Ramos (cell line): ENCODE measurements around the gene ZNF608.

Experiments
- in situ Hi-C: fragments of 300-500 bp; cut with MboI; formaldehyde crosslinking; loops from one replicate; pipeline ENCODE4 v1.14.3; 2022; ENCODE audit warnings: low sequenced_read_pairs; ENCODE audit not compliant: unreplicated experiment

Gene ZNF608, protein sequence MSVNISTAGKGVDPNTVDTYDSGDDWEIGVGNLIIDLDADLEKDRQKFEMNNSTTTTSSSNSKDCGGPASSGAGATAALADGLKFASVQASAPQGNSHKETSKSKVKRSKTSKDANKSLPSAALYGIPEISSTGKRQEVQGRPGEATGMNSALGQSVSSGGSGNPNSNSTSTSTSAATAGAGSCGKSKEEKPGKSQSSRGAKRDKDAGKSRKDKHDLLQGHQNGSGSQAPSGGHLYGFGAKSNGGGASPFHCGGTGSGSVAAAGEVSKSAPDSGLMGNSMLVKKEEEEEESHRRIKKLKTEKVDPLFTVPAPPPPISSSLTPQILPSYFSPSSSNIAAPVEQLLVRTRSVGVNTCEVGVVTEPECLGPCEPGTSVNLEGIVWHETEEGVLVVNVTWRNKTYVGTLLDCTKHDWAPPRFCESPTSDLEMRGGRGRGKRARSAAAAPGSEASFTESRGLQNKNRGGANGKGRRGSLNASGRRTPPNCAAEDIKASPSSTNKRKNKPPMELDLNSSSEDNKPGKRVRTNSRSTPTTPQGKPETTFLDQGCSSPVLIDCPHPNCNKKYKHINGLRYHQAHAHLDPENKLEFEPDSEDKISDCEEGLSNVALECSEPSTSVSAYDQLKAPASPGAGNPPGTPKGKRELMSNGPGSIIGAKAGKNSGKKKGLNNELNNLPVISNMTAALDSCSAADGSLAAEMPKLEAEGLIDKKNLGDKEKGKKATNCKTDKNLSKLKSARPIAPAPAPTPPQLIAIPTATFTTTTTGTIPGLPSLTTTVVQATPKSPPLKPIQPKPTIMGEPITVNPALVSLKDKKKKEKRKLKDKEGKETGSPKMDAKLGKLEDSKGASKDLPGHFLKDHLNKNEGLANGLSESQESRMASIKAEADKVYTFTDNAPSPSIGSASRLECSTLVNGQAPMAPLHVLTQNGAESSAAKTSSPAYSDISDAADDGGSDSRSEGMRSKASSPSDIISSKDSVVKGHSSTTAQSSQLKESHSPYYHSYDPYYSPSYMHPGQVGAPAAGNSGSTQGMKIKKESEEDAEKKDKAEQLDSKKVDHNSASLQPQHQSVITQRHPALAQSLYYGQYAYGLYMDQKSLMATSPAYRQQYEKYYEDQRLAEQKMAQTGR (N-terminal part only)

GRCh38 chr5:124745928-124746915 lies at the start of gene ZNF608:
Gene ZNF608 (minus strand): TSS chr5:124746639. CDS start chr5:124744989, 1,650 bp downstream.
- in situ Hi-C loops: loop anchor here (10.0 kb wide), 1 partner anchor 259 kb away; no protein-coding TSS in a partner anchor

- in situ Hi-C loops: no loop called here
Measured at GRCh38 chr5:124795829-124796228, 49.4 kb upstream of the ZNF608 start.

- in situ Hi-C loops: no loop called here
Measured at GRCh38 chr5:124790895-124791732, 44.7 kb upstream of the ZNF608 start.

DNA sequence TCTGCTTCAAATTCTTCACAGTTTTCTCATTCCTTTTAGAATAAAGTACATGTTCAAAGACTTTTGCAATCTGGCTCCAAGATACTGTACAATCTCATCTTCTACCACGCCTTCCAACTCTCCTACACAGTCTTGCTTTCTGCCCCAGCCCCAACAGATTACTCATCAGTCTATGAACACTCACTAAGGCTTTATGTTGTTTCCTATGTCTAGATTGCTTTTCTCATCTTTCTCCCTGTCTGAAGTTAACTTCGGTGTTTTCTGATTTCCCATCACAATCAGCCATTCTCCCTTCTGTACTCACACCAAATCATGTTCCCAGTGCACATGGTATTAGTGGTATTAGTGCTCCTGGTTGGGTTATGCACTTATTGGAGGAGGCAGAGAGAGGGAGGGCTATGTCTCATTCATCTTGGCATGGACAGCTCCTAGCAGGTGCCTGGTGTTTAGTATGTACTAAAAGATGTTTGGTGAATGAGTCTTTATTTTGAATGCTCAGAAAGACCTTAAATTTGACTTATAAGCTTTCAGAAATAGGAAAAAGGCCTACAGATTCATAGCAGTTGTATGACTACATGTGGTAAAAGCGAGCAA lies 44.0 kb upstream of the ZNF608 start:
- in situ Hi-C loops: no loop called here

DNA sequence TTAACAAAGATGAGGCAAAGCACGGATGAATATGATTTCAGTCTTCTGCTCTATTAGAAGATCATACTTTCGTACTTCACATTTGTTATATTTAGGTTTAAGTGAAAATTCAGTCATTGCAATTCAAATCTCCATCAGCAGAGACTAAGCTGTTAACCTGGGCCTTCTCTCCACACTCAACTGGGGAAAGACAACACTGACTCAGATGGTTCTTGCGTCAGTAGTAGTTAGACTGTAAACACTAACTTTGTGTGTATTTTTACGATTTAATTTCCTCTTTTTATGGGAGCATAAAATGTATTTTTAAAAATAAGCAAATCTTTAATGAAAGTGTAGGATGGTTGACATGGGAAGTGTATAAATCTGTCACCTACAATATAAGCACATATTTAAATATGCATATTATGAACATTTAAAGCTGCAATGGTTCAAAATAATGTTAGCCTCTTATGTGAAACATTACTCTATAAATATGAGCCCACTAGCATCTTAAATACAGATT lies 42.7 kb upstream of the ZNF608 start:
- in situ Hi-C loops: no loop called here

DNA sequence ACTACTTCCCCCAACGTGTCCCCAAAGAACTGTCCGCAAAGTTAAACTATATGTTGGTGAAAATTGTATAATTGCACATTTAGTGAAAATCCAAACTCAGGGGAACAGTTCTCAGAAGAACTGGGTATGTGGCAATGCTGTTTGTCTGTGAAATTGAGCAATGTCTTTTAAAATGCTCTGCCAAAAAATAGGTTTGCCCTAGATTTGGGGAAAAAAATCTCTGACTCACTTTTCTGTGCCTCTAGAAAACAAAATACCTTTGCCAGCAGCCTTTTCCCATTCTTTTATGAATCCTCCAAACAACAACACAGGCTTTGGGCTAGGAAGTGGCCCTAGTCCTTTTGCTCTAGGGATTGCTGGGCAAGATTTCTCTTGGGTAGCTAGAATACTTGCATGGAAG lies 37.4 kb upstream of the ZNF608 start:
- in situ Hi-C loops: no loop called here

DNA sequence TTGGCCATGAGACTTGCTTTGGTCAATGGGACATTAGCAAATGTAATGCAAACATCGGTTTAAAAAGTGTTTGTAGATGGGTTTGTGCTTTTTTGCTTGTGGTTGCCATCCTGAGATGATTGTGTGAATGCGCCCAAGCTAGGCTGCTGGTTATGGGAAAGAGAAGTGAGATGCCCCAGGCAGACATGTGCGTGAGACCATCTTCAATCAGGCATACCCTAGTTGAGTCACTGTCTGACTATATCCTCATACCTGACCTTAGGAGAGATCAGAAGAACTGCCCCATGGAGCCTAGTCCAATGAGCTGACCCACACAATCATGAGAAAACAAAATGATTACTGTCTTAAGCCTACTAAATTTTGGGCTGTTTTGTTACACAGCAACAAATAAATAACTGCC lies 36.8 kb upstream of the ZNF608 start:
- in situ Hi-C loops: no loop called here

DNA sequence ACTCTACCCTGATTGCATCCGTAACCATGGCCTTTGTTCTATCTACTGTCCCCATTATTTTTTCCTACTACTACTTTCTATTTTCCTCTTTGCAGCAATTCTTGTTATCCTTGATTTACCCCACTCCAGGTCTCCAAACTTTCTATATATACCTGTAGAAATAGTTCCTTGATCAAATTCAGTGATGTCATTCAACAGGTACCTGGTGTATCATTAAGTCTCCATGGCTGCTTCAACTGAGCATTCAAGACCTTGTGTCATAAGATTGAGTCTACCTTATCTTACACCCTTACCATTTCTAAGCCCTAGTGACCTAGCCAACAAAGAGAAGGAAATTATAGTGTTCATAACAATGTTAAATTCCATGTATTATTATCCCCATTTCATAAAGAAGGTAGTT lies 35.8 kb upstream of the ZNF608 start:
- in situ Hi-C loops: no loop called here

DNA sequence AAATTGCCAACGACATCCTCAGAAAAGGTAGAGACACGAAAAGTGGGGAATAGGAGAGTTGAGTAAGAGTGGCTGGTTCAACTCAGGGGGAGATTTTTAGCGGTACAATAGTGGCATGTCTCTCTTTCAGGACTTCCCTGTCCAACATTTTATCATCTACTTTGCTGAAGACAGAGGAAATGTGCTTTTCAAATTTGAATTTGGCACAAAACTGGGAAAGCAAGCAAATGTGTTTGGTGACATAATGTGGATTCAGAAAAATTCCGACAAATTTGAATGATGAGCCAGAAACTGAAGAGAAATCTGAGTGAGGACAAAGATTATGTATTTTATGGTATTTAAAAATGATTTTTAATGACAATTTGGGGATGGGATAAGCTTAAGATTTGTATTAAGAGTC lies 33.6 kb upstream of the ZNF608 start:
- in situ Hi-C loops: no loop called here

DNA sequence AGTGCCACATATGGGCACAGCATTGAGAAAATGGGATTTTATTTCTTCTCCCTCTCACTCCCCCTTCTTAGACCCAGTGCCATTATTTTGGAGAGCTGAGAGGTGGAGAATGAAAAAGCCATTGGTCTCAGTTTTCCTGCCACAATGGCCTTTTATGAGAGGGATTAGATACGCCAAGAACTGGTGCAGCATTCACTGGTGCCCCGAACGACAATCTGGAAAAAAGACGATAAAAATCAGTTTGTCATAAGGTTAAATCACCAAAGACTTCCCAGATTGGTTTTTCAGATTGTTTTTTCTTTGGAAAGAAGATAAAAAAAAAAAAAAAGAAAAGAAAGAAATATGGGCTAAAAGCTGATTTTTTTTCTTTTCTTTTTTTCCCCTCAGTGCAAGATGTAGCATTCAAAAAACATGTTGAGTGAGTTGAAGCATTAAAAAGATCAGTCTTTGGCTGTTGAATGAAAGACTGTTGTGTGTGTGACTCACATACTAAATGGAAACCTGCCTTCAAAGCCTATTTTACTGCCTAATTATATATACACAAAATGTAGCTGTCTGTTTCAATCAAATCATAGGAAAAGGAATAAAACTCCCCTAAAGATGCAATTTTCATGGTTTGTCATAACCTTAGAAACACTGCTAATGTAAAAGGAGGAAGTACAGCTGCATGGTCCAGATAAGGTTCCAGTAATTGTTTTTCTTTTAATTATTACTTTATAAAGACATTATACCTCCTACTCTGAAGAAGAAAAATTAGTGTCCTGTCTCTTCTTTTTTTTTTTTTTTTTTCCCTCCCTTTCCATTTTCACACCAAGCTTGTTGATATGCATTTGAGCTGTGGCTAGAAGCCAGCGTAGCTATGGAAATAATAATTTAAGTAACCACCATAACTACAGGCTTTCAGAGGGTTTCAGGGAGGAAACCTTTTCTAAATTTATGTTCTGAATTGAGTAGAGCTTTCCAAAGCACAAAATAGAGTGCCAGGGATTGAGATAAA lies 27.2 kb upstream of the ZNF608 start:
- in situ Hi-C loops: no loop called here

GRCh38 chr5:124772457-124773200 lies 26.2 kb upstream of the ZNF608 start:
- in situ Hi-C loops: no loop called here

GRCh38 chr5:124771761-124772160 lies 25.3 kb upstream of the ZNF608 start:
- in situ Hi-C loops: no loop called here

DNA sequence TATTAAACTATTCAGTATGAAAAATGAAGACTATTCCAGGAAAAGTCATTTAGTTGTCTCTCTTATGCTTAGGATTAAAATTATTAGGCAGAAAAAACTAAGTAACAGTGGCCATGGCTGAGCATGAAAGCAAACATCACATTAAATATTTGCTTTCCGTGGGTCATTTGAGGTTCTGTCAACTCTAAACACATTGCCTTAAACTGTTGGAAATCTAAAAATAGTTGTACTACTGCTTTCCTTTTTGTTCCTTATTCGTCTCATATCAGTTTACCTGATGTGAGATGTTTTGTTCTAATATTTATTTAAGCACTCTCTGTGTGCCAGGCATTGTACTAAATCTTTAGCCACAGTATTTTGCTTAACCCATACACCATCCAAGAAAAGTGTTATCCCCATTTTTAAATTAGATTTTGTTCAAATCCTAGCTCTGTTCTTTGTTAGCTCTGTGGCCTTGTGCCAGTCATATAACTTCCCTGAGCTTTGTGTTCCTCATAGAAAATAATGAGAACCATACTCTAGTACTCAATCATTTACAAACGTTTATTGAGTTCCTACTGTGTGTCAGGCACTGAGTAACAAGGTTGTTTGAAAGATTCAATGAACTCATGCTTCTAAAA lies 18.7 kb upstream of the ZNF608 start:
- in situ Hi-C loops: no loop called here

- in situ Hi-C loops: no loop called here
Measured at GRCh38 chr5:124764585-124764984, 18.1 kb upstream of the ZNF608 start.

GRCh38 chr5:124761010-124761409 lies 14.6 kb upstream of the ZNF608 start:
- in situ Hi-C loops: no loop called here

- in situ Hi-C loops: no loop called here
Measured at GRCh38 chr5:124760608-124761007, 14.2 kb upstream of the ZNF608 start.
